H1 (cell line): Measurements from ENCODE around the gene KMT5B. TPM values are rescaled to one million over a fixed set of nuclear protein-coding genes. Genes with fewer than 3 reads are reported as not detected.
A peak's percentile ranks its signal among the peaks of the same experiment; 100 is the strongest.

Source experiments
- BACH1 ChIP-seq: IDR thresholded peaks from 2 replicates; pipeline ENCODE4 v1.6.1; 2012; ENCODE audit warnings: low read length, improper control_type of control experiment
- CHD7 ChIP-seq: fragments of 300-600 bp; sonication (generic); IDR thresholded peaks from 2 replicates; pipeline ENCODE4 v1.7.1; 2012; ENCODE audit warnings: low read length, moderate library complexity, mild to moderate bottlenecking, inconsistent platforms; ENCODE audit not compliant: insufficient replicate concordance
- RXRA ChIP-seq: IDR thresholded peaks from 2 replicates; pipeline ENCODE4 v1.6.1; 2011; ENCODE audit warnings: low read depth, mild to moderate bottlenecking, low read length, moderate library complexity; ENCODE audit not compliant: insufficient read depth
- SP1 ChIP-seq: IDR thresholded peaks from 2 replicates; pipeline ENCODE4 v1.6.1; 2011; ENCODE audit warnings: low read depth, low read length
- TAF1 ChIP-seq: IDR thresholded peaks from 2 replicates; pipeline ENCODE4 v1.6.1; 2011; ENCODE audit warnings: mild to moderate bottlenecking, low read depth, low read length
- polyA plus RNA-seq, 7 experiments: library from polyadenylated mRNA; depleted of rRNA in 3 of 7; stranded (reverse) in 5 of 7; unstranded in 2 of 7; fragments of >200 nt in 5 of 7; fragments of 200-250 nt in 2 of 7; gene quantifications; 1 replicate in 5 of 7; 2 replicates in 1 of 7; 4 replicates in 1 of 7; pipeline versions ENCODE4 v1.2.1 to v1.2.3, GENCODE V29; 2011 to 2013; ENCODE audit warnings: missing spikeins in 2 of 7, mixed read lengths in 2 of 7
- total RNA-seq: library from RNA; stranded (reverse); fragmentation: NEBNext Ultra II Directional; extraction: Animal tissue kit (Norgen Biotek cat#: 25700); gene quantifications from 2 replicates; pipeline ENCODE4 v1.2.1, GENCODE V29; 2021

Gene KMT5B
- total and polyA plus RNA-seq, 2 of the 8 experiments (the other 6 are each of a cell fraction or from before 2014, with no cell fraction given), result 11.0 to 40.8 TPM

- TF ChIP-seq CHD7 (no peak), TAF1 (no peak), BACH1 (no peak), RXRA (no peak), SP1 (0 out of 2 replicates have a peak, but pooled peaks have one; percentile 11)
- TF ChIP-seq, all 59 proteins: peak for 1
Measured at GRCh38 chr11:68186061-68186460, 27.0 kb downstream of the KMT5B start (continued).
